Measurements from ENCODE around the gene WDTC1.
"Not testable (repeated sequence)": the region's sequence is repeated elsewhere in the genome, so short reads cannot be mapped to it uniquely, and the experiment has no call there.

WDTC1 gene

GRCh38 chr1:27217401-27217800, 17.0 kb upstream of the WDTC1 start:
- H3K4me3 ChIP-seq (ENCODE audit: insufficient read depth, low read depth, low read length): no peak overlapping the region
- 94 to 97% methylated on average over 6 of the region's 6 CpGs for WGBS, 2 experiments

GRCh38 chr1:27218736-27219135, 15.7 kb upstream of the WDTC1 start:
- H3K27ac ChIP-seq (ENCODE audit: insufficient read depth, low read depth, low read length, poor library complexity, severe bottlenecking): no peak overlapping the region
- H3K4me1 ChIP-seq (ENCODE audit: control insufficient read depth, insufficient read depth, low read length): no peaks in the 10 kb centered on the region
- H3K27me3 ChIP-seq (ENCODE audit: control insufficient read depth, insufficient read depth, low read length, poor library complexity, severe bottlenecking): no peaks in the 10 kb centered on the region
- H3K36me3 ChIP-seq (ENCODE audit: control insufficient read depth, insufficient read depth, low read length): no peaks in the 10 kb centered on the region
- H3K9me3 ChIP-seq (ENCODE audit: control insufficient read depth, low read length): no peaks in the 10 kb centered on the region
- no peak overlapping the region for H3K4me3 ChIP-seq (ENCODE audit: insufficient read depth, low read depth, low read length)
- 96 to 100% methylated on average over 2 to 3 of the region's 3 CpGs for WGBS, 2 experiments

More at GRCh38 chr1:27217401-27217800, 17.0 kb upstream of the WDTC1 start:
- H3K36me3 ChIP-seq (ENCODE audit: control insufficient read depth, insufficient read depth, low read length): no peaks in the 10 kb centered on the region
- no peaks in the 10 kb centered on the region for H3K27me3 ChIP-seq (ENCODE audit: control insufficient read depth, insufficient read depth, low read length, poor library complexity, severe bottlenecking)
- no peaks in the 10 kb centered on the region for H3K9me3 ChIP-seq (ENCODE audit: control insufficient read depth, low read length)
- no peaks in the 10 kb centered on the region for H3K4me1 ChIP-seq (ENCODE audit: control insufficient read depth, insufficient read depth, low read length)
- no peak overlapping the region for H3K27ac ChIP-seq (ENCODE audit: insufficient read depth, low read depth, low read length, poor library complexity, severe bottlenecking)

- H3K27ac ChIP-seq (ENCODE audit: insufficient read depth, low read depth, low read length, poor library complexity, severe bottlenecking): no peak overlapping the region
- H3K27me3 ChIP-seq (ENCODE audit: control insufficient read depth, insufficient read depth, low read length, poor library complexity, severe bottlenecking): no peaks in the 10 kb centered on the region
- no peaks in the 10 kb centered on the region for H3K36me3 ChIP-seq (ENCODE audit: control insufficient read depth, insufficient read depth, low read length)
- H3K9me3 ChIP-seq (ENCODE audit: control insufficient read depth, low read length): no peaks in the 10 kb centered on the region
- H3K4me1 ChIP-seq (ENCODE audit: control insufficient read depth, insufficient read depth, low read length): no peaks in the 10 kb centered on the region
- WGBS, 2 experiments: 78 to 89% methylated on average over 2 of the region's 2 CpGs
- no peak overlapping the region for H3K4me3 ChIP-seq (ENCODE audit: insufficient read depth, low read depth, low read length)
Observed at GRCh38 chr1:27220096-27220495, 14.3 kb upstream of the WDTC1 start.

GRCh38 chr1:27220702-27221497, 13.5 kb upstream of the WDTC1 start:
- H3K4me1 ChIP-seq (ENCODE audit: control insufficient read depth, insufficient read depth, low read length); H3K9me3 ChIP-seq (ENCODE audit: control insufficient read depth, low read length); H3K27me3 ChIP-seq (ENCODE audit: control insufficient read depth, insufficient read depth, low read length, poor library complexity, severe bottlenecking); H3K4me3 ChIP-seq (ENCODE audit: insufficient read depth, low read depth, low read length); H3K27ac ChIP-seq (ENCODE audit: insufficient read depth, low read depth, low read length, poor library complexity, severe bottlenecking); H3K36me3 ChIP-seq (ENCODE audit: control insufficient read depth, insufficient read depth, low read length): not testable (repeated sequence)
- WGBS, 2 experiments: 87 to 96% methylated on average over 2 of the region's 5 CpGs

DNA sequence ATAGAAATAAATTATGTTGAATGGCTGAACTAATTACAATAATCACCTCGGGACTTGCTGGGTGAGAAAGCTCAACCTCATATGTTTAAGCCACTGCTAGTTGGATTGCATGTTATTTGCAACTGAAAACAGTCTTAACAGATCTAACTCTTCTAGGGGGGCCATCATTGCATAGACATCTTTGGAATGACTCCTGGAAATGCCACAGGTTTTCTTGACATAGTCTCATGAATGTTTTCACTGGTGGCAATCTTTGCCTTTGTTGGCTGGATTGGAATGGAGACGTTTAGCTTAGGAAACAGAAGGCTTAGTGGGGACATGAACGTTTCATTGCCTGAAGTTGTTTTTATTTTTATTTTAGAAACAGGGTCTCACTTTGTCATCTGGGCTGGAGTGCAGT, 8.8 kb upstream of the WDTC1 start:
- Histone ChIP-seq H3K4me3 (ENCODE audit: insufficient read depth, low read depth, low read length) (no peak overlapping the region), H3K36me3 (ENCODE audit: control insufficient read depth, insufficient read depth, low read length) (no peaks in the 10 kb centered on the region), H3K27ac (ENCODE audit: insufficient read depth, low read depth, low read length, poor library complexity, severe bottlenecking) (no peak overlapping the region), H3K4me1 (ENCODE audit: control insufficient read depth, insufficient read depth, low read length) (no peaks in the 10 kb centered on the region), H3K27me3 (ENCODE audit: control insufficient read depth, insufficient read depth, low read length, poor library complexity, severe bottlenecking) (no peaks in the 10 kb centered on the region), H3K9me3 (ENCODE audit: control insufficient read depth, low read length) (no peaks in the 10 kb centered on the region)
- WGBS, 2 experiments: 88 to 89% methylated on average over 3 of the region's 3 CpGs

GRCh38 chr1:27227765-27228164, 6.7 kb upstream of the WDTC1 start:
- H3K27me3 ChIP-seq (ENCODE audit: control insufficient read depth, insufficient read depth, low read length, poor library complexity, severe bottlenecking): no peaks in the 10 kb centered on the region

GRCh38 chr1:27233667-27234048, 774 bp upstream of the WDTC1 start:
- 81 to 83% methylated on average over 9 of the region's 9 CpGs for WGBS, 2 experiments
- no peaks in the 10 kb centered on the region for H3K27me3 ChIP-seq (ENCODE audit: control insufficient read depth, insufficient read depth, low read length, poor library complexity, severe bottlenecking)
- peak overlapping the region; percentile 66 for H3K4me3 ChIP-seq (ENCODE audit: insufficient read depth, low read depth, low read length)
- H3K36me3 ChIP-seq (ENCODE audit: control insufficient read depth, insufficient read depth, low read length): no peaks in the 10 kb centered on the region
- H3K9me3 ChIP-seq (ENCODE audit: control insufficient read depth, low read length): no peaks in the 10 kb centered on the region
- H3K4me1 ChIP-seq (ENCODE audit: control insufficient read depth, insufficient read depth, low read length): peaks cover 11% of the 10 kb centered on the region
- no peak overlapping the region for H3K27ac ChIP-seq (ENCODE audit: insufficient read depth, low read depth, low read length, poor library complexity, severe bottlenecking)

More at GRCh38 chr1:27227765-27228164, 6.7 kb upstream of the WDTC1 start:
- Histone ChIP-seq H3K36me3 (ENCODE audit: control insufficient read depth, insufficient read depth, low read length) (no peaks in the 10 kb centered on the region), H3K9me3 (ENCODE audit: control insufficient read depth, low read length) (no peaks in the 10 kb centered on the region), H3K4me1 (ENCODE audit: control insufficient read depth, insufficient read depth, low read length) (no peaks in the 10 kb centered on the region), H3K4me3 (ENCODE audit: insufficient read depth, low read depth, low read length) (no peak overlapping the region), H3K27ac (ENCODE audit: insufficient read depth, low read depth, low read length, poor library complexity, severe bottlenecking) (no peak overlapping the region)
- WGBS, 2 experiments: 97% methylated on average over 3 of the region's 3 CpGs

GRCh38 chr1:27235827-27236226, 1.4 kb downstream of the WDTC1 start:
- 43 to 44% methylated on average over 7 of the region's 7 CpGs for WGBS, 2 experiments
- H3K4me1 ChIP-seq (ENCODE audit: control insufficient read depth, insufficient read depth, low read length): peaks cover 11% of the 10 kb centered on the region
- H3K27me3 ChIP-seq (ENCODE audit: control insufficient read depth, insufficient read depth, low read length, poor library complexity, severe bottlenecking): no peaks in the 10 kb centered on the region
- H3K27ac ChIP-seq (ENCODE audit: insufficient read depth, low read depth, low read length, poor library complexity, severe bottlenecking): no peak overlapping the region
- H3K9me3 ChIP-seq (ENCODE audit: control insufficient read depth, low read length): no peaks in the 10 kb centered on the region
- no peaks in the 10 kb centered on the region for H3K36me3 ChIP-seq (ENCODE audit: control insufficient read depth, insufficient read depth, low read length)
- H3K4me3 ChIP-seq (ENCODE audit: insufficient read depth, low read depth, low read length): peak overlapping the region; percentile 66

DNA sequence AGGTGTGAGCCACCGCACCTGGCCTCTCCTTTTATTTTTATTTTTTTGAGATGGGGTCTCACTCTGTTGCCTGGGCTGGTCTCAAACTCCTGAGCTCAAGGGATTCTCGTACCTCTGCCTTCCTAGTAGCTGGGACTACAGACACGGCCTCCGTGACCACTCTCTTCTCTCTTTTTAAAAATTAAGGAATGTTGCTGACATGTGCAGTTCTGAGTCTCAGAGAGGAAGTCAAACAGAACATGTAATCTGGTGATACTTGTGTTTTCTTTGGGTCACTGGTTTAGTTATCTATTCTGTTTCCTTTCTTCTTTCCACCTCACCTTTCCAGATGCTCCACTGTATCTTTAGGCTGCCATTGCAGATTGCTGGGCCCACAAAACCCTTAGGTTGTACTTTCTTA, 2.7 kb downstream of the WDTC1 start:
- Histone ChIP-seq H3K4me1 (ENCODE audit: control insufficient read depth, insufficient read depth, low read length) (peaks cover 11% of the 10 kb centered on the region), H3K4me3 (ENCODE audit: insufficient read depth, low read depth, low read length) (no peak overlapping the region), H3K27me3 (ENCODE audit: control insufficient read depth, insufficient read depth, low read length, poor library complexity, severe bottlenecking) (no peaks in the 10 kb centered on the region), H3K27ac (ENCODE audit: insufficient read depth, low read depth, low read length, poor library complexity, severe bottlenecking) (no peak overlapping the region), H3K9me3 (ENCODE audit: control insufficient read depth, low read length) (no peaks in the 10 kb centered on the region), H3K36me3 (ENCODE audit: control insufficient read depth, insufficient read depth, low read length) (no peaks in the 10 kb centered on the region)
- WGBS, 2 experiments: 92 to 95% methylated on average over 4 of the region's 4 CpGs

DNA sequence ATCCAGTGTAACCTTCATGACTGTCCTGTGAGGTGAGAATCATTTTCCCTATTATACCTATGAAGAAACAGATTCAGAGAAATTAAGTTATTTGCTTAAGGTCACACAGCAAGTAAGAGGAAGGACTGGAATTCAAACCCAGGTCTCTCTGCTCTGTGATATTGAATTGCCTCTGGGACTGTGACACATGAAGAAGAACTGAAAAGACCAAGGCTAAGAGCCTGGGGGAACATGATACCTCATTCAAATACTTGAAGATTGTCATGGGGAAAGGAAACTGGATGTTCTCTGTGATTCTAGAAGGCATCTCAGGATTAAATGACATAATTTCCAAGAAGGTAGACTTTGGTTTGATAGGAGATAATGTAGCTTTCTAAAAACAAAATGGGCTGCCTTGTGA, 3.6 kb downstream of the WDTC1 start:
- Histone ChIP-seq H3K27ac (ENCODE audit: insufficient read depth, low read depth, low read length, poor library complexity, severe bottlenecking) (no peak overlapping the region), H3K27me3 (ENCODE audit: control insufficient read depth, insufficient read depth, low read length, poor library complexity, severe bottlenecking) (no peaks in the 10 kb centered on the region), H3K36me3 (ENCODE audit: control insufficient read depth, insufficient read depth, low read length) (no peaks in the 10 kb centered on the region), H3K4me1 (ENCODE audit: control insufficient read depth, insufficient read depth, low read length) (peaks cover 11% of the 10 kb centered on the region), H3K4me3 (ENCODE audit: insufficient read depth, low read depth, low read length) (no peak overlapping the region), H3K9me3 (ENCODE audit: control insufficient read depth, low read length) (no peaks in the 10 kb centered on the region)
